ENCODE data around the gene SPATS2L. TPM values are rescaled to one million over a fixed set of nuclear protein-coding genes. Genes with fewer than 3 reads are reported as not detected.
A peak's percentile ranks its signal among the peaks of the same experiment; 100 is the strongest.

The SPATS2L gene
- total RNA-seq, 2 donors from 2014 or later, result 77.4 to 88.7 TPM

- H3K27me3 ChIP-seq (replicated peaks; ENCODE audit: insufficient read depth), result no peaks in the 10 kb centered on the region
- intact Hi-C loops (cut with DNase I), result loop anchor here (10.0 kb wide), 1 partner anchor 234 kb away; no protein-coding TSS in a partner anchor
- no peak overlapping the region for H3K4me3 ChIP-seq
- no peaks in the 10 kb centered on the region for H3K36me3 ChIP-seq
- no peak for TF ChIP-seq POLR2A (IDR thresholded peaks at IDR 0.05)
- TF ChIP-seq POLR2AphosphoS5 (IDR thresholded peaks at IDR 0.05), result peak; percentile 6
- no peak for TF ChIP-seq CTCF (IDR thresholded peaks at IDR 0.05)
- no peak overlapping the region for H3K27ac ChIP-seq
- WGBS, result 53% methylated on average over 5 of the region's 5 CpGs
- DNase-seq (ENCODE audit: low spot score), result peak; percentile 47
- no peaks in the 10 kb centered on the region for H3K4me1 ChIP-seq (replicated peaks)
- H3K9me3 ChIP-seq, result no peaks in the 10 kb centered on the region
These were observed 17.6 kb upstream of the SPATS2L start for GRCh38 chr2:200288670-200289429.

GRCh38 chr2:200296118-200296517, 10.4 kb upstream of the SPATS2L start:
- 96% methylated on average over 1 of the region's 1 CpG for WGBS
- Histone ChIP-seq H3K27me3 (replicated peaks; ENCODE audit: insufficient read depth) (no peaks in the 10 kb centered on the region), H3K27ac (no peak overlapping the region), H3K4me3 (no peak overlapping the region), H3K4me1 (replicated peaks) (no peaks in the 10 kb centered on the region), H3K36me3 (no peaks in the 10 kb centered on the region), H3K9me3 (no peaks in the 10 kb centered on the region)
- intact Hi-C loops (cut with DNase I), result no loop called here
- DNase-seq (ENCODE audit: low spot score), result no peak
- TF ChIP-seq POLR2A (IDR thresholded peaks at IDR 0.05) (no peak), CTCF (IDR thresholded peaks at IDR 0.05) (no peak), POLR2AphosphoS5 (IDR thresholded peaks at IDR 0.05) (no peak)

- H3K36me3 ChIP-seq, result no peaks in the 10 kb centered on the region
- intact Hi-C loops (cut with DNase I), result no loop called here
- WGBS, result 92% methylated on average over 5 of the region's 5 CpGs
- H3K9me3 ChIP-seq, result no peaks in the 10 kb centered on the region
- H3K27me3 ChIP-seq (replicated peaks; ENCODE audit: insufficient read depth), result no peaks in the 10 kb centered on the region
- H3K27ac ChIP-seq, result no peak overlapping the region
- no peaks in the 10 kb centered on the region for H3K4me1 ChIP-seq (replicated peaks)
- no peak overlapping the region for H3K4me3 ChIP-seq
- no peak for DNase-seq (ENCODE audit: low spot score)
- TF ChIP-seq CTCF (IDR thresholded peaks at IDR 0.05), result no peak
- no peak for TF ChIP-seq POLR2A (IDR thresholded peaks at IDR 0.05)
- TF ChIP-seq POLR2AphosphoS5 (IDR thresholded peaks at IDR 0.05), result no peak
These were observed 9.4 kb upstream of the SPATS2L start for GRCh38 chr2:200297100-200297499.

- DNase-seq (ENCODE audit: low spot score), result no peak
- Histone ChIP-seq H3K36me3 (no peaks in the 10 kb centered on the region), H3K27me3 (replicated peaks; ENCODE audit: insufficient read depth) (no peaks in the 10 kb centered on the region), H3K4me3 (no peak overlapping the region), H3K27ac (no peak overlapping the region), H3K9me3 (no peaks in the 10 kb centered on the region), H3K4me1 (replicated peaks) (no peaks in the 10 kb centered on the region)
- 88% methylated on average over 5 of the region's 5 CpGs for WGBS
- no peak for TF ChIP-seq POLR2A (IDR thresholded peaks at IDR 0.05)
- no peak for TF ChIP-seq CTCF (IDR thresholded peaks at IDR 0.05)
- no peak for TF ChIP-seq POLR2AphosphoS5 (IDR thresholded peaks at IDR 0.05)
- intact Hi-C loops (cut with DNase I), result no loop called here
These were observed 8.5 kb upstream of the SPATS2L start for GRCh38 chr2:200297989-200298388.

- no peak overlapping the region for H3K27ac ChIP-seq
- WGBS, result 98% methylated on average over 3 of the region's 3 CpGs
- no peak for TF ChIP-seq POLR2AphosphoS5 (IDR thresholded peaks at IDR 0.05)
- no peak for TF ChIP-seq POLR2A (IDR thresholded peaks at IDR 0.05)
- H3K36me3 ChIP-seq, result no peaks in the 10 kb centered on the region
- H3K9me3 ChIP-seq, result no peaks in the 10 kb centered on the region
- H3K4me1 ChIP-seq (replicated peaks), result no peaks in the 10 kb centered on the region
- no peaks in the 10 kb centered on the region for H3K27me3 ChIP-seq (replicated peaks; ENCODE audit: insufficient read depth)
- intact Hi-C loops (cut with DNase I), result no loop called here
- DNase-seq (ENCODE audit: low spot score), result no peak
- H3K4me3 ChIP-seq, result no peak overlapping the region
These were observed 7.7 kb upstream of the SPATS2L start for GRCh38 chr2:200298816-200299215.

All from prostate gland (tissue), 2 donors.